Right atrium auricular region (tissue), 2 donors: ENCODE measurements around the gene ABRAXAS1. TPM values are rescaled to one million over a fixed set of nuclear protein-coding genes. Genes with fewer than 3 reads are reported as not detected.
A peak's percentile ranks its signal among the peaks of the same experiment; 100 is the strongest.

Source experiments
- DNase-seq: peaks from one replicate; pipeline ENCODE4 v3.0.0-alpha.2; 2019; ENCODE audit warnings: low spot score
- H3K27ac ChIP-seq, 2 donors: fragments of 200-600 bp; sonication (generic); 1 replicate in 1 of 2; 2 replicates in 1 of 2; pipeline ENCODE4 v1.5.1; 2016 to 2019
- H3K27me3 ChIP-seq, 2 donors: fragments of 200-600 bp; sonication (generic); one replicate each; pipeline versions ENCODE4 v1.5.1 to v1.6.0; 2017 to 2019
- H3K36me3 ChIP-seq: fragments of 200-600 bp; sonication (generic); one replicate; pipeline ENCODE4 v1.5.1; 2016
- H3K4me1 ChIP-seq, 2 donors: fragments of 200-600 bp; sonication (generic); one replicate each; pipeline versions ENCODE4 v1.5.1 to v1.6.0; 2017 to 2019
- H3K4me3 ChIP-seq, 2 donors: fragments of 200-600 bp; sonication (generic); 1 replicate in 1 of 2; 2 replicates in 1 of 2; pipeline ENCODE4 v1.5.1; 2017 to 2019; ENCODE audit warnings: mild to moderate bottlenecking in 1 of 2, moderate library complexity in 1 of 2
- H3K9me3 ChIP-seq, 2 donors: fragments of 200-600 bp; sonication (generic); one replicate each; pipeline ENCODE4 v1.5.1; 2019
- CTCF ChIP-seq, 2 donors: fragments of 200-600 bp; sonication (generic); IDR thresholded peaks; one replicate each; pipeline ENCODE4 v1.5.1; 2019; ENCODE audit warnings: antibody characterized with exemption in 2 of 2
- total RNA-seq, 2 donors: library from RNA; depleted of rRNA; stranded (reverse); fragments of >200 nt; gene quantifications; one replicate each; pipeline ENCODE4 v1.1.0, GENCODE V29; 2016

The ABRAXAS1 gene
- total RNA-seq, 2 donors from 2014 or later, result 3.8 to 5.7 TPM

GRCh38 chr4:83456184-83456501 is 28.8 kb downstream of the ABRAXAS1 start:
- DNase-seq, result no peak
- H3K36me3 ChIP-seq, result peaks cover 21% of the 10 kb centered on the region
- no peaks in the 10 kb centered on the region for H3K27me3 ChIP-seq
- no peaks in the 10 kb centered on the region for H3K9me3 ChIP-seq
- H3K4me1 ChIP-seq, result peaks cover 0 to 26% of the 10 kb centered on the region in 2 donors
- H3K4me3 ChIP-seq, result peak overlapping the region; percentile 79 to 87
- no peak for TF ChIP-seq CTCF (IDR thresholded peaks at IDR 0.05)
- peak overlapping the region; percentile 95 to 98 for H3K27ac ChIP-seq

- peak in 1 of 2 donors; percentile 48 for TF ChIP-seq CTCF (IDR thresholded peaks at IDR 0.05)
- Histone ChIP-seq H3K9me3 (no peaks in the 10 kb centered on the region), H3K36me3 (peaks cover 18% of the 10 kb centered on the region), H3K4me3 (peak within 1 kb of the TSS; percentile 79 to 87), H3K27me3 (no peaks in the 10 kb centered on the region), H3K4me1 (peaks cover 0 to 26% of the 10 kb centered on the region in 2 donors), H3K27ac (peak within 1 kb of the TSS; percentile 95 to 98)
- peak; percentile 98 for DNase-seq
Measured at GRCh38 chr4:83455281-83456183, 29.4 kb downstream of the ABRAXAS1 start, which contains the start of the genes HELQ and MRPS18C. Gene HELQ, minus strand, starts transcription at chr4:83455823. Its CDS starts 130 bp downstream, at chr4:83455693. Gene MRPS18C, plus strand, starts transcription at chr4:83456058. Its CDS starts 20 bp downstream, at chr4:83456078.

DNA sequence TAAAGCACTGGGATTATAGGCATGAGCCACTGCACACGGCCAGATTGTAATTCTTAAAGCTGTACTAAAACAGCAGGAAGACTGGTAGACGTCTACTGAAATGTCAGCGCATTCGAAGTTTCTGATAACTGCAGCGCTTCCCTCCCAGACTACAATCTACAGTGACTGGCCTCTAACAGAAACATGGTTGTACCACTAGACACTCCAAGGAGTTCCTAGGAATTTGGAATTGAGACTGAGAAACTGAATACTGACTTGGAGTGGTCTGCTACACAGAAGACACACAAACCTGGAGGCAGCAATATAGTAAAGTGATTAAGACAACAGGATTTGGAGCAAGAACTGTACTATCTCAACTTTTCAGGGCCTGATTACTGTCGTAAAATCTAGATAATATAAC is 30.2 kb downstream of the ABRAXAS1 start:
- no peak for TF ChIP-seq CTCF (IDR thresholded peaks at IDR 0.05)
- H3K36me3 ChIP-seq, result peaks cover 11% of the 10 kb centered on the region

GRCh38 chr4:83449009-83449408 is 35.9 kb downstream of the ABRAXAS1 start:
- H3K27ac ChIP-seq, result no peak overlapping the region
- peaks cover 14% of the 10 kb centered on the region for H3K36me3 ChIP-seq
- TF ChIP-seq CTCF (IDR thresholded peaks at IDR 0.05), result no peak

More for the DNA sequence above, 30.2 kb downstream of the ABRAXAS1 start:
- no peaks in the 10 kb centered on the region for H3K27me3 ChIP-seq
- peak overlapping the region; percentile 95 to 98 for H3K27ac ChIP-seq
- H3K9me3 ChIP-seq, result no peaks in the 10 kb centered on the region
- peaks cover 0 to 26% of the 10 kb centered on the region in 2 donors for H3K4me1 ChIP-seq
- peak overlapping the region; percentile 79 to 87 for H3K4me3 ChIP-seq
- DNase-seq, result no peak

DNA sequence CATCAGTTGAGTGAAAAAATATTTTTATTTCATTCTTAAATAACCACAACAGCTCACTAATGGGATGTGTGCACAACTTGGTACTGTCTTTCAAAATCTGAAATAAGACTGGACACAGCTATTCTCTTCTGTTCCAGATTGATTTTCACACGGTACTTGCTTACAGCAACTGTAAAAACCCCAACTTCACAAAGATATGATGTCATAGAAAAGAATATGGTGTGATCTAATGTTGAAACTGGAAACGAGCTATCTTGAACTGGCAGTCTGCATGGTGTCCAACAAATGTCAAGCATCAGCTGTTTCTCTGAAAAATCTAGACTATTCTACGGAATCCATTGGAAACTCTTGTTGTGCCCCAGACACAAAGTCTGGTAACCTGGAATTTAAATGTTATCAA is 44.0 kb downstream of the ABRAXAS1 start:
- no peak overlapping the region for H3K27ac ChIP-seq
- no peak for DNase-seq
- H3K4me3 ChIP-seq, result no peak overlapping the region
- no peaks in the 10 kb centered on the region for H3K9me3 ChIP-seq
- H3K4me1 ChIP-seq, result no peaks in the 10 kb centered on the region
- TF ChIP-seq CTCF (IDR thresholded peaks at IDR 0.05), result no peak
- peaks cover 60% of the 10 kb centered on the region for H3K36me3 ChIP-seq
- H3K27me3 ChIP-seq, result no peaks in the 10 kb centered on the region

More at GRCh38 chr4:83449009-83449408, 35.9 kb downstream of the ABRAXAS1 start:
- peaks cover 0 to 7% of the 10 kb centered on the region in 2 donors for H3K4me1 ChIP-seq
- DNase-seq, result no peak
- no peaks in the 10 kb centered on the region for H3K9me3 ChIP-seq
- no peaks in the 10 kb centered on the region for H3K27me3 ChIP-seq
- H3K4me3 ChIP-seq, result no peak overlapping the region
